Mesenchymal stem cell (in vitro differentiated cells and primary cell): ENCODE measurements around the gene AXIN2.

Experiments
- DNase-seq: peaks from one replicate; pipeline ENCODE4 v3.0.0-alpha.2; 2013
- H2AFZ ChIP-seq: one replicate; pipeline ENCODE4 v1.6.1; 2013; ENCODE audit warnings: low read depth, mild to moderate bottlenecking, control low read depth, inconsistent platforms, low read length, moderate library complexity
- H2AK5ac ChIP-seq: 2 replicates; pipeline ENCODE4 v1.6.1; 2013; ENCODE audit warnings: low read length, moderate library complexity, mild to moderate bottlenecking, inconsistent platforms; ENCODE audit not compliant: severe bottlenecking
- H2BK120ac ChIP-seq: one replicate; pipeline ENCODE4 v1.6.1; 2013; ENCODE audit warnings: low read depth, mild to moderate bottlenecking, inconsistent platforms, low read length, moderate library complexity
- H2BK12ac ChIP-seq, 2 experiments: one replicate each; pipeline ENCODE4 v1.6.1; 2013; ENCODE audit warnings: inconsistent platforms in 2 of 2, low read length in 2 of 2, mild to moderate bottlenecking in 2 of 2, moderate library complexity in 2 of 2, control low read depth in 1 of 2
- H2BK15ac ChIP-seq: one replicate; pipeline ENCODE4 v1.6.1; 2013; ENCODE audit warnings: mild to moderate bottlenecking, low read depth, inconsistent platforms; ENCODE audit not compliant: poor library complexity, severe bottlenecking
- H2BK5ac ChIP-seq: 2 replicates; pipeline ENCODE4 v1.6.1; 2013; ENCODE audit warnings: low read depth, mild to moderate bottlenecking, low read length, control low read depth, inconsistent platforms; ENCODE audit not compliant: poor library complexity, severe bottlenecking
- H3K14ac ChIP-seq, 2 experiments: one replicate each; pipeline ENCODE4 v1.6.1; 2013; ENCODE audit warnings: inconsistent platforms in 2 of 2, low read length in 2 of 2, control low read depth in 1 of 2, mild to moderate bottlenecking in 1 of 2, moderate library complexity in 1 of 2
- H3K18ac ChIP-seq, 2 experiments: one replicate each; pipeline ENCODE4 v1.6.1; 2013; ENCODE audit warnings: inconsistent platforms in 2 of 2, low read length in 2 of 2, control low read depth in 1 of 2, low read depth in 1 of 2, mild to moderate bottlenecking in 1 of 2
- H3K23ac ChIP-seq, 2 experiments: one replicate each; pipeline ENCODE4 v1.6.1; 2013; ENCODE audit warnings: inconsistent platforms in 2 of 2, low read length in 2 of 2, mild to moderate bottlenecking in 2 of 2, moderate library complexity in 2 of 2, control low read depth in 1 of 2
- H3K27ac ChIP-seq: 2 replicates; pipeline ENCODE4 v1.5.1; 2013; ENCODE audit warnings: mild to moderate bottlenecking, moderate library complexity, low read length, control low read depth, inconsistent platforms; ENCODE audit not compliant: poor library complexity, severe bottlenecking
- H3K27me3 ChIP-seq, 2 experiments: 2 replicates each; pipeline versions ENCODE4 v1.6.1 to v1.7.0; 2013; ENCODE audit warnings: low read length in 2 of 2, mild to moderate bottlenecking in 2 of 2, moderate library complexity in 2 of 2, control low read depth in 1 of 2, inconsistent platforms in 1 of 2; ENCODE audit not compliant: control insufficient read depth in 1 of 2, insufficient read depth in 1 of 2
- H3K36me3 ChIP-seq, 2 experiments: 2 replicates each; pipeline versions ENCODE4 v1.6.1 to v1.7.0; 2013; ENCODE audit warnings: low read length in 2 of 2, control low read depth in 1 of 2, inconsistent platforms in 1 of 2, low read depth in 1 of 2, mild to moderate bottlenecking in 1 of 2; ENCODE audit not compliant: insufficient read depth in 2 of 2, control insufficient read depth in 1 of 2
- H3K4ac ChIP-seq, 2 experiments: one replicate each; pipeline ENCODE4 v1.6.1; 2013; ENCODE audit warnings: inconsistent platforms in 2 of 2, low read length in 2 of 2, mild to moderate bottlenecking in 2 of 2, moderate library complexity in 2 of 2, control low read depth in 1 of 2, low read depth in 1 of 2
- H3K4me1 ChIP-seq: 2 replicates; pipeline ENCODE4 v1.6.1; 2013; ENCODE audit warnings: low read depth, low read length, control low read depth; ENCODE audit not compliant: control insufficient read depth, insufficient read depth
- H3K4me2 ChIP-seq: 2 replicates; pipeline ENCODE4 v1.6.1; 2013; ENCODE audit warnings: low read length, mild to moderate bottlenecking, inconsistent platforms; ENCODE audit not compliant: poor library complexity, severe bottlenecking
- H3K4me3 ChIP-seq, 2 experiments: 2 replicates each; pipeline versions ENCODE4 v1.5.1 to v1.7.0; 2013; ENCODE audit warnings: low read length in 2 of 2, mild to moderate bottlenecking in 2 of 2, control low read depth in 1 of 2, low read depth in 1 of 2; ENCODE audit not compliant: insufficient read depth in 1 of 2
- H3K79me1 ChIP-seq: replicated peaks from 2 replicates; pipeline ENCODE4 v1.6.1; 2013; ENCODE audit warnings: mild to moderate bottlenecking, control low read depth, low read length, inconsistent platforms; ENCODE audit not compliant: poor library complexity, severe bottlenecking
- H3K9ac ChIP-seq: 2 replicates; pipeline ENCODE4 v1.7.0; 2013; ENCODE audit warnings: mild to moderate bottlenecking, low read length, moderate library complexity
- H3K9me3 ChIP-seq: 2 replicates; pipeline ENCODE4 v1.7.0; 2013; ENCODE audit warnings: mild to moderate bottlenecking, low read length; ENCODE audit not compliant: control insufficient read depth
- H4K8ac ChIP-seq: one replicate; pipeline ENCODE4 v1.6.1; 2013; ENCODE audit warnings: inconsistent platforms, mild to moderate bottlenecking, low read length, moderate library complexity
- H4K91ac ChIP-seq: one replicate; pipeline ENCODE4 v1.6.1; 2013; ENCODE audit warnings: mild to moderate bottlenecking, low read length, inconsistent platforms
- WGBS: methylation state at CpG from one replicate; pipeline ENCODE4 v1.1.7; 2013; ENCODE audit warnings: mixed read lengths; 5-methylcytosine and 5-hydroxymethylcytosine counted together

Gene AXIN2

GRCh38 chr17:65503557-65503956 lies 57.9 kb downstream of the AXIN2 start:
- Histone ChIP-seq H2BK15ac (no peak overlapping the region), H3K23ac (no peak overlapping the region), H3K4me2 (no peak overlapping the region), H2BK5ac (no peak overlapping the region), H2BK12ac (no peak overlapping the region), H3K9me3 (no peaks in the 10 kb centered on the region), H3K4me3 (no peak overlapping the region), H2BK120ac (no peak overlapping the region), H3K4me1 (no peaks in the 10 kb centered on the region), H3K9ac (no peak overlapping the region), H3K14ac (no peak overlapping the region), H4K91ac (no peak overlapping the region), H2AFZ (no peak overlapping the region), H3K27me3 (peaks cover 8 to 22% of the 10 kb centered on the region in 2 experiments), H3K4ac (no peak overlapping the region), H4K8ac (no peak overlapping the region), H3K27ac (no peak overlapping the region), H3K79me1 (no peaks in the 10 kb centered on the region), H3K36me3 (no peaks in the 10 kb centered on the region), H2AK5ac (no peak overlapping the region), H3K18ac (no peak overlapping the region)
- DNase-seq, result no peak
- 88% methylated on average over 9 of the region's 9 CpGs for WGBS

- no peak overlapping the region for H3K23ac ChIP-seq
- H3K4ac ChIP-seq, result no peak overlapping the region
- no peak overlapping the region for H3K4me2 ChIP-seq
- DNase-seq, result no peak
- H3K79me1 ChIP-seq, result no peaks in the 10 kb centered on the region
- peaks cover 8 to 35% of the 10 kb centered on the region in 2 experiments for H3K27me3 ChIP-seq
- H3K4me1 ChIP-seq, result peaks cover 8% of the 10 kb centered on the region
- H3K9me3 ChIP-seq, result no peaks in the 10 kb centered on the region
- H3K36me3 ChIP-seq, result no peaks in the 10 kb centered on the region
- no peak overlapping the region for H3K18ac ChIP-seq
- H2BK120ac ChIP-seq, result no peak overlapping the region
- H2BK5ac ChIP-seq, result no peak overlapping the region
- H3K4me3 ChIP-seq, result no peak overlapping the region
- H4K91ac ChIP-seq, result no peak overlapping the region
- H2BK15ac ChIP-seq, result no peak overlapping the region
- H3K9ac ChIP-seq, result no peak overlapping the region
- H2BK12ac ChIP-seq, result no peak overlapping the region
- H3K27ac ChIP-seq, result no peak overlapping the region
- 84% methylated on average over 4 of the region's 4 CpGs for WGBS
- no peak overlapping the region for H2AK5ac ChIP-seq
- no peak overlapping the region for H4K8ac ChIP-seq
- no peak overlapping the region for H2AFZ ChIP-seq
- no peak overlapping the region for H3K14ac ChIP-seq
Measured at GRCh38 chr17:65498816-65499215, 62.6 kb downstream of the AXIN2 start.

- H2BK12ac ChIP-seq, result no peak overlapping the region
- H3K4me2 ChIP-seq, result no peak overlapping the region
- H3K27ac ChIP-seq, result no peak overlapping the region
- no peaks in the 10 kb centered on the region for H3K9me3 ChIP-seq
- H3K4ac ChIP-seq, result no peak overlapping the region
- H2BK15ac ChIP-seq, result no peak overlapping the region
- H2AFZ ChIP-seq, result no peak overlapping the region
- DNase-seq, result no peak
- H3K4me1 ChIP-seq, result peaks cover 8% of the 10 kb centered on the region
- H3K9ac ChIP-seq, result no peak overlapping the region
- no peak overlapping the region for H3K23ac ChIP-seq
- WGBS, result 88% methylated on average over 9 of the region's 9 CpGs
- no peaks in the 10 kb centered on the region for H3K79me1 ChIP-seq
- H4K8ac ChIP-seq, result no peak overlapping the region
- no peak overlapping the region for H4K91ac ChIP-seq
- H2BK120ac ChIP-seq, result no peak overlapping the region
- no peak overlapping the region for H3K14ac ChIP-seq
- no peak overlapping the region for H3K18ac ChIP-seq
- no peaks in the 10 kb centered on the region for H3K36me3 ChIP-seq
- no peak overlapping the region for H3K4me3 ChIP-seq
- no peak overlapping the region for H2BK5ac ChIP-seq
- no peak overlapping the region for H2AK5ac ChIP-seq
- peaks cover 8 to 34% of the 10 kb centered on the region in 2 experiments for H3K27me3 ChIP-seq
Measured at GRCh38 chr17:65496801-65497200, 64.6 kb downstream of the AXIN2 start.

GRCh38 chr17:65495122-65496055 lies 66.1 kb downstream of the AXIN2 start:
- Histone ChIP-seq H3K27me3 (peaks cover 8 to 39% of the 10 kb centered on the region in 2 experiments), H3K4ac (no peak overlapping the region), H2BK5ac (no peak overlapping the region), H3K18ac (no peak overlapping the region), H3K79me1 (no peaks in the 10 kb centered on the region), H3K4me3 (no peak overlapping the region), H3K4me2 (peak overlapping the region; percentile 76), H3K36me3 (no peaks in the 10 kb centered on the region), H2AFZ (no peak overlapping the region), H4K8ac (no peak overlapping the region), H2BK15ac (no peak overlapping the region), H4K91ac (no peak overlapping the region), H2AK5ac (no peak overlapping the region), H3K4me1 (peaks cover 8% of the 10 kb centered on the region), H2BK120ac (no peak overlapping the region), H3K9ac (no peak overlapping the region), H3K9me3 (no peaks in the 10 kb centered on the region), H3K23ac (no peak overlapping the region), H2BK12ac (no peak overlapping the region), H3K14ac (no peak overlapping the region), H3K27ac (no peak overlapping the region)
- 12% methylated on average over 20 of the region's 22 CpGs for WGBS
- no peak for DNase-seq
